BLaER1 treated with 17β-estradiol and CSF1 and Interleukin-3, amounts not matched to agents 10 nM and 100 nM (cell line): Measurements from ENCODE around the gene SPRN.
"Not testable (repeated sequence)": the region's sequence is repeated elsewhere in the genome, so short reads cannot be mapped to it uniquely, and the experiment has no call there.

Experiments
- H3K27ac ChIP-seq, 11 experiments: shearing (Covaris generic); formaldehyde crosslinking; 2 replicates each; pipeline ENCODE4 v1.8.1; 2022
- H3K27me3 ChIP-seq, 11 experiments: shearing (Covaris generic); formaldehyde crosslinking; 2 replicates each; pipeline ENCODE4 v1.8.1; 2022
- H3K36me3 ChIP-seq, 11 experiments: shearing (Covaris generic); formaldehyde crosslinking; 2 replicates each; pipeline ENCODE4 v1.8.1; 2022
- H3K4me1 ChIP-seq, 10 experiments: shearing (Covaris generic); formaldehyde crosslinking; 2 replicates each; pipeline ENCODE4 v1.8.1; 2022
- H3K4me2 ChIP-seq, 11 experiments: shearing (Covaris generic); formaldehyde crosslinking; 2 replicates each; pipeline ENCODE4 v1.8.1; 2022
- H3K4me3 ChIP-seq, 10 experiments: shearing (Covaris generic); formaldehyde crosslinking; 2 replicates each; pipeline ENCODE4 v1.8.1; 2022
- H3K9ac ChIP-seq, 11 experiments: shearing (Covaris generic); formaldehyde crosslinking; 2 replicates each; pipeline ENCODE4 v1.8.1; 2022
- H3K9me3 ChIP-seq, 11 experiments: shearing (Covaris generic); formaldehyde crosslinking; replicated peaks in 1 of 11; 2 replicates each; pipeline ENCODE4 v1.8.1; 2022
- H4K20me1 ChIP-seq, 11 experiments: shearing (Covaris generic); formaldehyde crosslinking; 2 replicates each; pipeline ENCODE4 v1.8.1; 2022
- Cebpa-rat ChIP-seq, 11 experiments: shearing (Covaris generic); IDR thresholded peaks; 2 replicates each; pipeline ENCODE4 v1.8.1; 2022

SPRN gene

GRCh38 chr10:133379152-133379800, 45.1 kb downstream of the SPRN start, which contains the start of gene PAOX:
PAOX (plus strand) TSS chr10:133379262; CDS start chr10:133379317, 55 bp downstream.
- Histone ChIP-seq H3K4me1 (peaks cover 35 to 74% (median 58%) of the 10 kb centered on the region in 10 experiments), H3K36me3 (peaks cover 0 to 12% (median 0%) of the 10 kb centered on the region in 11 experiments; a peak in 1 of 22 replicates), H3K27me3 (peaks cover 0 to 7% (median 0%) of the 10 kb centered on the region in 11 experiments; a peak in 1 of 22 replicates), H3K4me3 (peak within 1 kb of the TSS; percentile 69 to 90 (median 80)), H3K9me3 (no peaks in the 10 kb centered on the region), H4K20me1 (peaks cover 0 to 9% (median 0%) of the 10 kb centered on the region in 11 experiments; a peak in 3 of 22 replicates), H3K27ac (peak within 1 kb of the TSS; percentile 40 to 64 (median 59); a peak in 19 of 22 replicates), H3K9ac (peak within 1 kb of the TSS; percentile 70 to 87 (median 79)), H3K4me2 (peak within 1 kb of the TSS; percentile 95 to 100 (median 98))
- TF ChIP-seq Cebpa-rat (IDR thresholded peaks at IDR 0.05) = no peak

GRCh38 chr10:133378251-133379096, 46.0 kb downstream of the SPRN start:
- H3K4me1 ChIP-seq = peaks cover 38 to 71% (median 55%) of the 10 kb centered on the region in 10 experiments
- 0 out of 22 replicates have a peak, but pooled peaks cover 0 to 6% (median 0%) of the 10 kb centered on the region in 11 experiments for H3K36me3 ChIP-seq
- peak overlapping the region; percentile 93 to 100 (median 96) for H3K4me2 ChIP-seq
- no peaks in the 10 kb centered on the region for H3K9me3 ChIP-seq
- peak overlapping the region; percentile 64 to 83 (median 76) for H3K9ac ChIP-seq
- no peak for TF ChIP-seq Cebpa-rat (IDR thresholded peaks at IDR 0.05)
- H3K27ac ChIP-seq = peak overlapping the region in 8 of 11 experiments; percentile 42 to 63 (median 56); a peak in 17 of 22 replicates
- peaks cover 0 to 7% (median 0%) of the 10 kb centered on the region in 11 experiments; a peak in 1 of 22 replicates for H3K27me3 ChIP-seq
- peaks cover 0 to 9% (median 0%) of the 10 kb centered on the region in 11 experiments; a peak in 3 of 22 replicates for H4K20me1 ChIP-seq
- peak overlapping the region; percentile 67 to 88 (median 72) for H3K4me3 ChIP-seq

GRCh38 chr10:133377818-133378250, 46.6 kb downstream of the SPRN start:
- Histone ChIP-seq H4K20me1 (peaks cover 0 to 9% (median 0%) of the 10 kb centered on the region in 11 experiments; a peak in 3 of 22 replicates), H3K4me1 (peaks cover 38 to 64% (median 54%) of the 10 kb centered on the region in 10 experiments), H3K27me3 (peaks cover 0 to 7% (median 0%) of the 10 kb centered on the region in 11 experiments; a peak in 1 of 22 replicates), H3K4me2 (peak overlapping the region; percentile 93 to 100 (median 96)), H3K4me3 (peak overlapping the region; percentile 67 to 88 (median 72)), H3K9me3 (no peaks in the 10 kb centered on the region), H3K36me3 (0 out of 22 replicates have a peak, but pooled peaks cover 0 to 4% (median 0%) of the 10 kb centered on the region in 11 experiments), H3K27ac (peak overlapping the region in 7 of 11 experiments; percentile 3 to 63 (median 46); a peak in 12 of 22 replicates), H3K9ac (peak overlapping the region; percentile 64 to 83 (median 76))
- no peak for TF ChIP-seq Cebpa-rat (IDR thresholded peaks at IDR 0.05)

GRCh38 chr10:133377025-133377817, 47.2 kb downstream of the SPRN start:
- no peak overlapping the region for H3K27ac ChIP-seq
- H3K27me3 ChIP-seq = peaks cover 0 to 7% (median 0%) of the 10 kb centered on the region in 11 experiments; a peak in 1 of 22 replicates
- H3K4me2 ChIP-seq = peak overlapping the region; percentile 93 to 100 (median 96)
- 0 out of 22 replicates have a peak, but pooled peaks cover 0 to 2% (median 0%) of the 10 kb centered on the region in 11 experiments for H3K36me3 ChIP-seq
- peaks cover 41 to 64% (median 57%) of the 10 kb centered on the region in 10 experiments for H3K4me1 ChIP-seq
- H3K9me3 ChIP-seq = no peaks in the 10 kb centered on the region
- peak overlapping the region in 9 of 11 experiments; percentile 64 to 83 (median 76); a peak in 13 of 22 replicates for H3K9ac ChIP-seq
- peak overlapping the region in 7 of 10 experiments; percentile 69 to 85 (median 73); a peak in 13 of 20 replicates for H3K4me3 ChIP-seq
- TF ChIP-seq Cebpa-rat (IDR thresholded peaks at IDR 0.05) = no peak
- peaks cover 0 to 9% (median 2%) of the 10 kb centered on the region in 11 experiments; a peak in 6 of 22 replicates for H4K20me1 ChIP-seq

- Histone ChIP-seq H3K4me1 (peaks cover 45 to 64% (median 57%) of the 10 kb centered on the region in 10 experiments), H4K20me1 (peaks cover 0 to 19% (median 4%) of the 10 kb centered on the region in 11 experiments; a peak in 9 of 22 replicates)
- not testable (repeated sequence) for H3K36me3 ChIP-seq, H3K9me3 ChIP-seq, H3K9ac ChIP-seq, H3K4me3 ChIP-seq, H3K27me3 ChIP-seq, H3K27ac ChIP-seq, H3K4me2 ChIP-seq
Observed at GRCh38 chr10:133376183-133376582, 48.2 kb downstream of the SPRN start.

- TF ChIP-seq Cebpa-rat (IDR thresholded peaks at IDR 0.05) = no peak
- H3K9ac ChIP-seq = no peak overlapping the region
- H3K36me3 ChIP-seq = peaks cover 3 to 14% (median 8%) of the 10 kb centered on the region in 11 experiments; a peak in 21 of 22 replicates
- H4K20me1 ChIP-seq = peaks cover 0 to 20% (median 4%) of the 10 kb centered on the region in 11 experiments; a peak in 10 of 22 replicates
- peaks cover 0 to 7% (median 0%) of the 10 kb centered on the region in 11 experiments; a peak in 1 of 22 replicates for H3K27me3 ChIP-seq
- no peak overlapping the region for H3K27ac ChIP-seq
- no peak overlapping the region for H3K4me3 ChIP-seq
- H3K9me3 ChIP-seq = no peaks in the 10 kb centered on the region
- no peak overlapping the region for H3K4me2 ChIP-seq
- H3K4me1 ChIP-seq = peaks cover 38 to 58% (median 50%) of the 10 kb centered on the region in 10 experiments
Observed at GRCh38 chr10:133375357-133376115, 48.9 kb downstream of the SPRN start.
